HepG2 (cell line): Measurements from ENCODE around the gene TBX6. TPM values are rescaled to one million over a fixed set of nuclear protein-coding genes. Genes with fewer than 3 reads are reported as not detected.
A peak's percentile ranks its signal among the peaks of the same experiment; 100 is the strongest.

Experiments
- E2F2 ChIP-seq: sonication (generic); formaldehyde crosslinking; IDR thresholded peaks from 2 replicates; pipeline ENCODE4 v1.4.0; 2020; ENCODE audit warnings: missing genetic modification reagents, borderline replicate concordance
- FOXC1 ChIP-seq: sonication (generic); formaldehyde crosslinking; IDR thresholded peaks from 2 replicates; pipeline ENCODE4 v1.8.0; 2022; ENCODE audit warnings: mild to moderate bottlenecking, missing genetic modification reagents, borderline replicate concordance
- HNF1A ChIP-seq, 2 experiments: sonication (generic) in 1 of 2; formaldehyde crosslinking in 1 of 2; IDR thresholded peaks; 2 replicates each; pipeline versions ENCODE4 v1.4.0 to v1.6.1; 2016 to 2020; ENCODE audit warnings: borderline replicate concordance in 1 of 2, low read depth in 1 of 2, mild to moderate bottlenecking in 1 of 2, missing genetic modification reagents in 1 of 2
- HNRNPL ChIP-seq: fragments of 200-400 bp; formaldehyde crosslinking; IDR thresholded peaks from 2 replicates; pipeline ENCODE4 v1.6.1; 2017; ENCODE audit warnings: mild to moderate bottlenecking, low read depth, low read length
- NR2F6 ChIP-seq, 2 experiments: IDR thresholded peaks; 2 replicates each; pipeline ENCODE4 v1.6.1; 2016; ENCODE audit warnings: antibody characterized with exemption in 1 of 2, mild to moderate bottlenecking in 1 of 2
- PBX2 ChIP-seq: IDR thresholded peaks from 2 replicates; pipeline ENCODE4 v1.6.1; 2016; ENCODE audit warnings: control low read depth
- POGZ ChIP-seq: sonication (generic); formaldehyde crosslinking; IDR thresholded peaks from 2 replicates; pipeline ENCODE4 v1.4.0; 2020; ENCODE audit warnings: mild to moderate bottlenecking, missing genetic modification reagents
- PPARG ChIP-seq: conservative IDR thresholded peaks from 2 replicates; pipeline ENCODE4 v1.6.1; 2016; ENCODE audit warnings: missing biosample characterization, missing genetic modification reagents
- RAD21 ChIP-seq: fragments of 450-650 bp; formaldehyde crosslinking; IDR thresholded peaks from 2 replicates; pipeline ENCODE4 v1.5.0; 2020; ENCODE audit warnings: mild to moderate bottlenecking
- SAFB2 ChIP-seq: sonication (generic); formaldehyde crosslinking; IDR thresholded peaks from 2 replicates; pipeline ENCODE4 v1.5.1; 2020; ENCODE audit warnings: missing genetic modification reagents, low read depth, mild to moderate bottlenecking, borderline replicate concordance
- U2AF1 ChIP-seq: fragments of 200-400 bp; formaldehyde crosslinking; optimal IDR thresholded peaks from 2 replicates; pipeline ENCODE3; 2017; ENCODE audit warnings: mild to moderate bottlenecking, low read depth, low read length
- WIZ ChIP-seq: sonication (generic); formaldehyde crosslinking; IDR thresholded peaks from 2 replicates; pipeline ENCODE4 v1.5.1; 2020; ENCODE audit warnings: mild to moderate bottlenecking, missing genetic modification reagents
- ZFP36L1 ChIP-seq: sonication (generic); formaldehyde crosslinking; IDR thresholded peaks from 2 replicates; pipeline ENCODE4 v1.8.0; 2022; ENCODE audit warnings: mild to moderate bottlenecking, missing genetic modification reagents, moderate library complexity
- ZNF10 ChIP-seq: sonication (generic); formaldehyde crosslinking; IDR thresholded peaks from 2 replicates; pipeline ENCODE4 v1.4.0; 2020; ENCODE audit warnings: mild to moderate bottlenecking, low read depth, missing genetic modification reagents, borderline replicate concordance
- ZNF367 ChIP-seq: sonication (generic); formaldehyde crosslinking; IDR thresholded peaks from 2 replicates; pipeline ENCODE4 v1.4.0; 2020; ENCODE audit warnings: missing genetic modification reagents, borderline replicate concordance
- ZNF75D ChIP-seq: sonication (generic); formaldehyde crosslinking; IDR thresholded peaks from 2 replicates; pipeline ENCODE4 v1.8.1; 2023; ENCODE audit warnings: missing genetic modification reagents, mild to moderate bottlenecking, borderline replicate concordance
- polyA plus RNA-seq, 8 experiments: library from polyadenylated mRNA; depleted of rRNA in 3 of 8; stranded (reverse) in 7 of 8; unstranded in 1 of 8; fragments of >200 nt; fragmentation: Illumina TruSeq in 4 of 8; extraction: Trizol in 4 of 8; gene quantifications; 2 replicates each; pipeline versions ENCODE4 v1.2.1 to v1.2.3, GENCODE V29; 2011 to 2016; ENCODE audit warnings: low read depth in 4 of 8, missing spikeins in 1 of 8, mixed read lengths in 1 of 8; ENCODE audit not compliant: insufficient read depth in 1 of 8
- total RNA-seq, 5 experiments: library from RNA; depleted of rRNA; stranded (reverse); fragments of >200 nt; fragmentation: Illumina TruSeq; extraction: Trizol; gene quantifications; 2 replicates each; pipeline ENCODE4 v1.2.3, GENCODE V29; 2016; ENCODE audit warnings: low read depth in 1 of 5
- TF ChIP-seq, protein P1 (sequence below): fragments of 450-650 bp; IDR thresholded peaks from 2 replicates; pipeline ENCODE4 v1.6.1; 2016
- TF ChIP-seq, protein P2 (sequence below): sonication (generic); formaldehyde crosslinking; IDR thresholded peaks from 2 replicates; pipeline ENCODE4 v1.4.0; 2020; ENCODE audit warnings: missing genetic modification reagents
- TF ChIP-seq, protein P3 (sequence below): sonication (generic); formaldehyde crosslinking; IDR thresholded peaks from 2 replicates; pipeline ENCODE4 v1.4.0; 2020; ENCODE audit warnings: missing genetic modification reagents, low read depth, mild to moderate bottlenecking, borderline replicate concordance

The TBX6 gene
- total and polyA plus RNA-seq, 2 of the 13 experiments (the other 11 are each of a cell fraction or from before 2014, with no cell fraction given), result 0.24 to 0.42 TPM

DNA sequence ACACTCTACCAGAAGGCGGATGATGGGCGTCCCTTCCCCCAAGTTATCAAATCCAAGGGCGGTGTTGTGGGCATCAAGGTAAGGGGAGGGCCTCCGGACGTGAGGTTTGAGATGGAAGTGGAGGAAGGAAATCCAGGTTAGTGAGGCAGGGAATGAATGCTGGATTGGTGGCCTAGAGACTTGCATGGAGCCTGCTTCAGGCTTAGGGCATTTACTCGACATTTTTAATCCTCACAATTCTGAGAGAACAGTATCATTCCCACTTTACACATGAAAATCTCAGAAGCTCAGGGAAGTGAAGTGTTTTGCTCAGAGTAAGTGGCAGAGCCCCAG is 24.2 kb downstream of the TBX6 start (continued):
- TF ChIP-seq PBX2 (CRISPR knock-in tag) (no peak), E2F2 (CRISPR knock-in tag) (no peak), U2AF1 (no peak), HNRNPL (0 out of 2 replicates have a peak, but pooled peaks have one; percentile 4), ZNF367 (CRISPR knock-in tag) (no peak), NR2F6 (IDR thresholded peaks at IDR 0.05) (no peak), NR2F6 (CRISPR knock-in tag; IDR thresholded peaks at IDR 0.05) (no peak), SAFB2 (CRISPR knock-in tag) (0 out of 2 replicates have a peak, but pooled peaks have one; percentile 34), ZFP36L1 (CRISPR knock-in tag) (no peak), HNF1A (IDR thresholded peaks at IDR 0.05; ENCODE audit: low read depth) (no peak), HNF1A (CRISPR knock-in tag; IDR thresholded peaks at IDR 0.05; ENCODE audit: borderline replicate concordance) (0 out of 2 replicates have a peak, but pooled peaks have one; percentile 5), FOXC1 (CRISPR knock-in tag) (no peak), WIZ (no peak), RAD21 (no peak), ZNF75D (no peak), PPARG (CRISPR knock-in tag) (no peak), POGZ (no peak), ZNF10 (CRISPR knock-in tag) (no peak)
- TF ChIP-seq, protein P1, sequence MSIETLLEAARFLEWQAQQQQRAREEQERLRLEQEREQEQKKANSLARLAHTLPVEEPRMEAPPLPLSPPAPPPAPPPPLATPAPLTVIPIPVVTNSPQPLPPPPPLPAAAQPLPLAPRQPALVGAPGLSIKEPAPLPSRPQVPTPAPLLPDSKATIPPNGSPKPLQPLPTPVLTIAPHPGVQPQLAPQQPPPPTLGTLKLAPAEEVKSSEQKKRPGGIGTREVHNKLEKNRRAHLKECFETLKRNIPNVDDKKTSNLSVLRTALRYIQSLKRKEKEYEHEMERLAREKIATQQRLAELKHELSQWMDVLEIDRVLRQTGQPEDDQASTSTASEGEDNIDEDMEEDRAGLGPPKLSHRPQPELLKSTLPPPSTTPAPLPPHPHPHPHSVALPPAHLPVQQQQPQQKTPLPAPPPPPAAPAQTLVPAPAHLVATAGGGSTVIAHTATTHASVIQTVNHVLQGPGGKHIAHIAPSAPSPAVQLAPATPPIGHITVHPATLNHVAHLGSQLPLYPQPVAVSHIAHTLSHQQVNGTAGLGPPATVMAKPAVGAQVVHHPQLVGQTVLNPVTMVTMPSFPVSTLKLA, result no peak
- TF ChIP-seq, protein P2, sequence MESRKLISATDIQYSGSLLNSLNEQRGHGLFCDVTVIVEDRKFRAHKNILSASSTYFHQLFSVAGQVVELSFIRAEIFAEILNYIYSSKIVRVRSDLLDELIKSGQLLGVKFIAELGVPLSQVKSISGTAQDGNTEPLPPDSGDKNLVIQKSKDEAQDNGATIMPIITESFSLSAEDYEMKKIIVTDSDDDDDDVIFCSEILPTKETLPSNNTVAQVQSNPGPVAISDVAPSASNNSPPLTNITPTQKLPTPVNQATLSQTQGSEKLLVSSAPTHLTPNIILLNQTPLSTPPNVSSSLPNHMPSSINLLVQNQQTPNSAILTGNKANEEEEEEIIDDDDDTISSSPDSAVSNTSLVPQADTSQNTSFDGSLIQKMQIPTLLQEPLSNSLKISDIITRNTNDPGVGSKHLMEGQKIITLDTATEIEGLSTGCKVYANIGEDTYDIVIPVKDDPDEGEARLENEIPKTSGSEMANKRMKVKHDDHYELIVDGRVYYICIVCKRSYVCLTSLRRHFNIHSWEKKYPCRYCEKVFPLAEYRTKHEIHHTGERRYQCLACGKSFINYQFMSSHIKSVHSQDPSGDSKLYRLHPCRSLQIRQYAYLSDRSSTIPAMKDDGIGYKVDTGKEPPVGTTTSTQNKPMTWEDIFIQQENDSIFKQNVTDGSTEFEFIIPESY (CRISPR knock-in tag), result no peak
- TF ChIP-seq, protein P3, sequence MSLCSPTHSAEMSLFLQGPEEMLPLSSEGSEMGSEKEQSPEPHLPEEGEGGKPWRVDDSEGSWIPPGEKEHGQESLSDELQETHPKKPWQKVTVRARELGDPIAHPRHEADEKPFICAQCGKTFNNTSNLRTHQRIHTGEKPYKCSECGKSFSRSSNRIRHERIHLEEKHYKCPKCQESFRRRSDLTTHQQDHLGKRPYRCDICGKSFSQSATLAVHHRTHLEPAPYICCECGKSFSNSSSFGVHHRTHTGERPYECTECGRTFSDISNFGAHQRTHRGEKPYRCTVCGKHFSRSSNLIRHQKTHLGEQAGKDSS, result no peak
